ENCODE measurements around the gene ATP2A2. TPM values are rescaled to one million over a fixed set of nuclear protein-coding genes. Genes with fewer than 3 reads are reported as not detected.

ATP2A2 gene
- total and polyA plus RNA-seq, 2 of the 8 experiments (the other 6 are each of a cell fraction or from before 2014, with no cell fraction given): 86.1 to 271 TPM

GRCh38 chr12:110342157-110342556 is 61.1 kb downstream of the ATP2A2 start:
- FAIRE-seq: no peak
- no peak overlapping the region for H3K56ac ChIP-seq (replicated peaks; ENCODE audit: insufficient read length, low read depth, low read length)
- no peak overlapping the region for H2BK120ac ChIP-seq (replicated peaks; ENCODE audit: low read depth, low read length)
- DNase-seq (ENCODE audit: low read depth in 1 of 2, low spot score in 2 of 2): no peak
- ChIA-PET CTCF (ENCODE audit: partially characterized antibody) (interaction anchor here (1.5 kb wide), 1 partner anchor 15 kb away, joined by 5 read pairs; no protein-coding TSS in a partner anchor), POLR2A (ENCODE audit: partially characterized antibody) (interaction anchor here (1.3 to 2.2 kb wide), 3 partner anchors 11 to 58 kb away, joined by 3 to 5 read pairs (median 4); no protein-coding TSS in a partner anchor)
- H3K79me2 ChIP-seq (ENCODE audit: control insufficient read depth in 1 of 2, insufficient read depth in 2 of 2, low read length in 2 of 2): no peaks in the 10 kb centered on the region
- peaks cover 6% of the 10 kb centered on the region; the same call in 1 of the 2 replicates for H3K79me1 ChIP-seq (ENCODE audit: low read depth, low read length)
- no peaks in the 10 kb centered on the region for H3K9me3 ChIP-seq (ENCODE audit: insufficient read depth in 2 of 2, low read depth in 1 of 2, low read length in 1 of 2)
- no peak overlapping the region for H2BK12ac ChIP-seq (ENCODE audit: low read depth, low read length)
- WGBS, 2 experiments (ENCODE audit: extremely low coverage in 1 of 2, insufficient coverage in 1 of 2, insufficient read length in 1 of 2, insufficient replicate concordance in 2 of 2, low coverage in 1 of 2, low lambda C conversion rate in 2 of 2, missing lambda C conversion rate in 1 of 2): 92% methylated on average over 15 of the region's 15 CpGs; no CpG with 5 or more reads in 1 of the 2 experiments
- no peak overlapping the region for H2BK5ac ChIP-seq (ENCODE audit: low read depth, low read length)
- H2BK20ac ChIP-seq (ENCODE audit: low read length): no peak overlapping the region
- no peak overlapping the region for H3K4ac ChIP-seq (replicated peaks; ENCODE audit: insufficient read length, low read depth, low read length)
- no peak overlapping the region for H3K4me2 ChIP-seq (ENCODE audit: insufficient read depth in 1 of 2, low read depth in 2 of 2, low read length in 2 of 2)
- H4K8ac ChIP-seq (ENCODE audit: extremely low read depth, insufficient read depth, low read length): no peak overlapping the region
- no peak overlapping the region for H2AFZ ChIP-seq (ENCODE audit: low read length)
- H3K23ac ChIP-seq (ENCODE audit: insufficient read length): no peak overlapping the region
- H4K20me1 ChIP-seq (replicated peaks in 1 of 2; ENCODE audit: control insufficient read depth in 1 of 2, insufficient read depth in 2 of 2, low read length in 2 of 2): peaks cover 2 to 8% of the 10 kb centered on the region in 2 experiments
- no peak overlapping the region for H4K5ac ChIP-seq (ENCODE audit: insufficient read length, low read depth, low read length)
- H3K36me3 ChIP-seq (ENCODE audit: control insufficient read depth in 2 of 4, insufficient read depth in 4 of 4, low read length in 3 of 4): peaks cover 74 to 100% (median 87%) of the 10 kb centered on the region in 4 experiments
- H2AK5ac ChIP-seq (ENCODE audit: low read depth, low read length): no peak overlapping the region
- H3K27ac ChIP-seq (ENCODE audit: low read depth, low read length): no peak overlapping the region
- no peak overlapping the region for H3K4me3 ChIP-seq (ENCODE audit: extremely low read depth in 1 of 4, insufficient read depth in 2 of 4, low read depth in 3 of 4, low read length in 4 of 4)
- H4K91ac ChIP-seq (replicated peaks; ENCODE audit: insufficient read length, low read length): no peak overlapping the region
- H2BK15ac ChIP-seq (ENCODE audit: low read length): no peak overlapping the region
- no peaks in the 10 kb centered on the region for H3K27me3 ChIP-seq (replicated peaks in 1 of 4; ENCODE audit: control insufficient read depth in 3 of 4, extremely low read depth in 1 of 4, insufficient read depth in 3 of 4, low read length in 3 of 4)
- no peak overlapping the region for H3K18ac ChIP-seq (ENCODE audit: extremely low read depth, low read length)
- H3K4me1 ChIP-seq (replicated peaks in 1 of 4; ENCODE audit: control insufficient read depth in 3 of 4, insufficient read depth in 4 of 4, low read length in 3 of 4): no peaks in the 10 kb centered on the region; a peak in 2 of 7 replicates
- H3K9ac ChIP-seq (replicated peaks in 1 of 4; ENCODE audit: extremely low read depth in 1 of 4, low read depth in 3 of 4, low read length in 3 of 4): no peak overlapping the region
- H3K14ac ChIP-seq (ENCODE audit: insufficient read length): no peak overlapping the region
- H3K23me2 ChIP-seq (ENCODE audit: low read depth, low read length): no peaks in the 10 kb centered on the region
- TF ChIP-seq EZH2 (IDR thresholded peaks at IDR 0.05; ENCODE audit: low read depth, low read length, severe bottlenecking) (no peak), E2F6 (IDR thresholded peaks at IDR 0.05) (no peak), FOSL1 (IDR thresholded peaks at IDR 0.05; ENCODE audit: insufficient read depth, low read depth, low read length) (no peak), TEAD4 (IDR thresholded peaks at IDR 0.05; ENCODE audit: low read depth, low read length) (no peak), BCL11A (IDR thresholded peaks at IDR 0.05; ENCODE audit: low read depth in 2 of 2, low read length in 2 of 2) (no peak), MAFK (IDR thresholded peaks at IDR 0.05; ENCODE audit: low read depth, low read length) (no peak), ATF2 (IDR thresholded peaks at IDR 0.05; ENCODE audit: low read length) (no peak), SP1 (IDR thresholded peaks at IDR 0.05; ENCODE audit: low read depth, low read length) (no peak), CEBPB (IDR thresholded peaks at IDR 0.05; ENCODE audit: low read depth, low read length) (no peak)
